ENCODE results near the gene PREX1.

PREX1 gene

DNA sequence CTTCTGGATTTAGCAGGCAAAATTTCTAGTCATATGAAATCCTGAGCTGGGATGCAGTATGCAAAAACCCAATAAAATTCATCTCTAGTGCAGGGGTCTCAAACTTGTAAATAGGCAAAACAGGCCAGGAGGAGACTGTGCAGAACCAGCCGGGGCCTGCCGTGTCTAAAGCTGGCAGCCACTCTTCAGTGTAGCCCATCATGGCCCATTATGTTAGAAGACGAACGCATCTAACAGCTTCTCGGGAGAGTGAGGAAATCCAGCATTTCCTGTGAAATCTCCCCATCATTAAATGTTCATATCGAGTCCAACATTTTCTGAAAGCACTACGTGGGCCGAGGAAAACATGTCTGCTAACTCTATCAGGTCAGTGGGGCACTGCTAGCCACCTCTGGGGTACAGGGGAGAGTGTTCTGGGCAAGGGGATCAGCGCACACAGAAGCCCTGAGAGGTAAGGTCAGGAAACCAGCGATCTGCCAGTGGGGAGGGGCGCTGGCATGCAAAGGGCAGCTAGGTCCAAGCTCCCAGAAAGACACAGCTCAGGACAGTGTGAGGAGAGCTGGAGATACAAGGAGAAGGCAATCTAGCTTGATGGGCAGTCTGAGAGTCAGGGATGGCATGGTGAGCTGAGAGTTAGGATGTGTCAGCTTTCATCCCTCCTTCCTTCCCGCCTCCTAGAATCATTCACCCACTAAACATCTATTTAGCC, 144.2 kb downstream of the PREX1 start:
- TF ChIP-seq CTCF (IDR thresholded peaks at IDR 0.05; ENCODE audit: control insufficient read depth, extremely low read depth, insufficient read depth), result no peak
- no peak overlapping the region for H3K4me3 ChIP-seq (ENCODE audit: low read depth, low read length)

GRCh38 chr20:48682529-48683363, 145.1 kb downstream of the PREX1 start:
- H3K4me3 ChIP-seq (ENCODE audit: low read depth, low read length), result no peak overlapping the region
- no peak for DNase-seq (ENCODE audit: low read depth)
- TF ChIP-seq CTCF (IDR thresholded peaks at IDR 0.05; ENCODE audit: control insufficient read depth, extremely low read depth, insufficient read depth), result no peak

More for the DNA sequence above, 144.2 kb downstream of the PREX1 start:
- no peak for DNase-seq (ENCODE audit: low read depth)

DNA sequence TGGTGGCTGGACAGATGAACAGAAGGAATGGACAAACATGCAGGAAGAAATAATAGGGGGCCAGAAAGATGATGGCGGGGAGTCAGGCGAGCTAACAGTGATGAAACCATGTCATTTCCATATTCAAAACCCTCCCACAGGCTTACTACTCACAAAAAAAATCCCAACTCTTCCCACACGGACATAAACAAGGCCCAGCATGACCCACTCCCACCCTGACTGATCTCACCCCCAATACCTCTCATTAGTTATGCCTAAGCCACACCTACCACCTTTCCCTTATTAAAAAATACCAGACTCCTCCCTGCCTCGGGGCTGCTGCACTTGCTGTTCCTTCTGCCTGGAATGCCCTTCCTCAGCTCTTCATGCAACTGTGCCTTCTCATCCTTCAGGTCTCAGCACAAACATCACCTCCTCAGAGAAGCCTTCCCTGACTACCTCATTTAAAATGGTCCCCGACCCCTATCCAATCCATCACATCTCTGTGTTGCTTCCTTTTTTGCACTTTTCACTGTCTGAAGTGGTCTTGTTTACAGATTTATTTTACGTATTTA, 145.8 kb downstream of the PREX1 start:
- no peak overlapping the region for H3K4me3 ChIP-seq (ENCODE audit: low read depth, low read length)

GRCh38 chr20:48681201-48681872, 146.5 kb downstream of the PREX1 start:
- no peak for TF ChIP-seq CTCF (IDR thresholded peaks at IDR 0.05; ENCODE audit: control insufficient read depth, extremely low read depth, insufficient read depth)
- DNase-seq (ENCODE audit: low read depth), result no peak
- H3K4me3 ChIP-seq (ENCODE audit: low read depth, low read length), result no peak overlapping the region

More for the DNA sequence above, 145.8 kb downstream of the PREX1 start:
- no peak for TF ChIP-seq CTCF (IDR thresholded peaks at IDR 0.05; ENCODE audit: control insufficient read depth, extremely low read depth, insufficient read depth)
- no peak for DNase-seq (ENCODE audit: low read depth)

- DNase-seq (ENCODE audit: low read depth), result no peak
- TF ChIP-seq CTCF (IDR thresholded peaks at IDR 0.05; ENCODE audit: control insufficient read depth, extremely low read depth, insufficient read depth), result no peak
- no peak overlapping the region for H3K4me3 ChIP-seq (ENCODE audit: low read depth, low read length)
Observed at GRCh38 chr20:48680650-48681049, 147.1 kb downstream of the PREX1 start.

- TF ChIP-seq CTCF (IDR thresholded peaks at IDR 0.05; ENCODE audit: control insufficient read depth, extremely low read depth, insufficient read depth), result no peak
- no peak for DNase-seq (ENCODE audit: low read depth)
Observed at GRCh38 chr20:48679599-48679998, 148.2 kb downstream of the PREX1 start.

More at GRCh38 chr20:48679599-48679998, 148.2 kb downstream of the PREX1 start:
- H3K4me3 ChIP-seq (ENCODE audit: low read depth, low read length), result no peak overlapping the region

Data from LNCaP clone FGC (cell line).